ENCODE results near the gene CCDC30. TPM values are rescaled to one million over a fixed set of nuclear protein-coding genes. Genes with fewer than 3 reads are reported as not detected.
"Not testable (repeated sequence)": the region's sequence is repeated elsewhere in the genome, so short reads cannot be mapped to it uniquely, and the experiment has no call there.

CCDC30 gene
- total RNA-seq, 4 donors from 2014 or later, result 20.1 to 56.7 (median 22.7) TPM

GRCh38 chr1:42618866-42619265, 155.8 kb downstream of the CCDC30 start:
- H3K36me3 ChIP-seq, result no peaks in the 10 kb centered on the region
- no peaks in the 10 kb centered on the region for H3K9me3 ChIP-seq
- H3K27me3 ChIP-seq, result no peaks in the 10 kb centered on the region
- no peak for DNase-seq
- H3K4me1 ChIP-seq, result no peaks in the 10 kb centered on the region
- 74 to 87% methylated on average over 2 of the region's 2 CpGs for WGBS, 2 donors
- no peak overlapping the region for H3K4me3 ChIP-seq (replicated peaks in 1 of 3)
- TF ChIP-seq CTCF (IDR thresholded peaks at IDR 0.05), result no peak
- no peak overlapping the region for H3K27ac ChIP-seq
- intact Hi-C loops (cut with DNase I), result no loop called here

GRCh38 chr1:42620307-42620706, 157.2 kb downstream of the CCDC30 start:
- Histone ChIP-seq H3K27ac (no peak overlapping the region), H3K4me1 (no peaks in the 10 kb centered on the region), H3K9me3 (no peaks in the 10 kb centered on the region), H3K36me3 (no peaks in the 10 kb centered on the region), H3K27me3 (no peaks in the 10 kb centered on the region), H3K4me3 (replicated peaks in 1 of 3) (no peak overlapping the region)
- TF ChIP-seq CTCF (IDR thresholded peaks at IDR 0.05) (no peak), POLR2A (IDR thresholded peaks at IDR 0.05) (no peak)
- intact Hi-C loops (cut with DNase I), result no loop called here
- 47 to 63% methylated on average over 2 of the region's 2 CpGs for WGBS, 2 donors
- DNase-seq, result no peak

- H3K9me3 ChIP-seq; H3K4me1 ChIP-seq; H3K27me3 ChIP-seq; DNase-seq; intact Hi-C loops (cut with DNase I); H3K27ac ChIP-seq; H3K4me3 ChIP-seq (replicated peaks in 1 of 3); H3K36me3 ChIP-seq: not testable (repeated sequence)
- WGBS, 2 donors, result 94 to 95% methylated on average over 4 of the region's 4 CpGs
These were observed 158.1 kb downstream of the CCDC30 start for GRCh38 chr1:42621180-42621579.

GRCh38 chr1:42627205-42627604, 164.1 kb downstream of the CCDC30 start:
- H3K27me3 ChIP-seq; H3K27ac ChIP-seq; intact Hi-C loops (cut with DNase I); DNase-seq; H3K4me1 ChIP-seq; H3K9me3 ChIP-seq; H3K4me3 ChIP-seq (replicated peaks in 1 of 3); H3K36me3 ChIP-seq: not testable (repeated sequence)
- WGBS, 2 donors, result 79 to 92% methylated on average over 3 of the region's 3 CpGs

- H3K4me3 ChIP-seq (replicated peaks in 1 of 3), result no peak overlapping the region
- H3K4me1 ChIP-seq, result no peaks in the 10 kb centered on the region
- no peak overlapping the region for H3K27ac ChIP-seq
- DNase-seq, result no peak
- H3K9me3 ChIP-seq, result no peaks in the 10 kb centered on the region
- TF ChIP-seq POLR2A (IDR thresholded peaks at IDR 0.05) (no peak), CTCF (IDR thresholded peaks at IDR 0.05) (no peak)
- H3K27me3 ChIP-seq, result no peaks in the 10 kb centered on the region
- intact Hi-C loops (cut with DNase I), result no loop called here
- no peaks in the 10 kb centered on the region for H3K36me3 ChIP-seq
These were observed 176.0 kb downstream of the CCDC30 start for GRCh38 chr1:42639116-42639515.

GRCh38 chr1:42646056-42646455, 183.0 kb downstream of the CCDC30 start:
- H3K36me3 ChIP-seq, result no peaks in the 10 kb centered on the region
- H3K27me3 ChIP-seq, result no peaks in the 10 kb centered on the region
- TF ChIP-seq CTCF (IDR thresholded peaks at IDR 0.05) (no peak), POLR2A (IDR thresholded peaks at IDR 0.05) (no peak)
- intact Hi-C loops (cut with DNase I), result no loop called here
- H3K9me3 ChIP-seq, result no peaks in the 10 kb centered on the region
- H3K4me1 ChIP-seq, result no peaks in the 10 kb centered on the region
- WGBS, 2 donors, result 89 to 91% methylated on average over 2 of the region's 2 CpGs
- no peak overlapping the region for H3K27ac ChIP-seq
- no peak for DNase-seq
- H3K4me3 ChIP-seq (replicated peaks in 1 of 3), result no peak overlapping the region

All from thyroid gland (tissue), 4 donors.